HEK293T (cell line): ENCODE results near the gene CDH2.

ENCODE experiments used
- BHLHE40 ChIP-seq: fragments of 450-650 bp; IDR thresholded peaks from 2 replicates; pipeline ENCODE4 v1.6.1; 2016; ENCODE audit warnings: mild to moderate bottlenecking, moderate library complexity, borderline replicate concordance
- FOXM1 ChIP-seq: fragments of 450-650 bp; IDR thresholded peaks from 2 replicates; pipeline ENCODE4 v1.6.1; 2017; ENCODE audit warnings: mild to moderate bottlenecking, borderline replicate concordance
- SP1 ChIP-seq: fragments of 450-650 bp; IDR thresholded peaks from 2 replicates; pipeline ENCODE4 v1.6.1; 2017
- TARDBP ChIP-seq: fragments of 450-650 bp; IDR thresholded peaks from 2 replicates; pipeline ENCODE4 v1.6.1; 2016

DNA sequence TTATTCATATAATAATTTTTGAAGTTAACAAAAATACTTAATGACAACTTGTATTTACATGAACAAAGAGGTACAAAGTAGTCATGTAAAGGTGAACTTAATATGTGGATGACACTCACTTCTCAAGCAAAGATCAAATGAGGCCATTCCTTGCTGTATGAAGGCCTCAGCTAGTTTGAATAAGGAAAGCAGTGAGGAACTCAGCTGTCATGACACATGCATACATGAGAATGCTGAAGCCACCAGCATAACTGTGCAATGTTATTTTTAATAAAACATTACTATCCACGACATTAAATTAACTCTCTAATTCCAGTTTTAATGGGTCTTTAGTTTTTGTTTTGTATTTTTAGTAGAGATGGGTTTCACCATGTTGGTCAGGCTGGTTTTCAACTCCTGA is 102.9 kb downstream of the CDH2 start:
- TF ChIP-seq BHLHE40 (no peak), SP1 (no peak), FOXM1 (no peak), TARDBP (no peak)
